GM18909 (cell line): ENCODE data around the gene NINJ1.
"Not testable (repeated sequence)": the region's sequence is repeated elsewhere in the genome, so short reads cannot be mapped to it uniquely, and the experiment has no call there.

Experiments
- ATAC-seq: cut with Tn5 transposase; IDR thresholded peaks from one replicate; pipeline ENCODE4 v1.9.1; 2021; ENCODE audit warnings: mild to moderate bottlenecking; ENCODE audit not compliant: unreplicated experiment, poor library complexity

The NINJ1 gene

GRCh38 chr9:93108291-93109041, 25.6 kb downstream of the NINJ1 start:
- no peak for ATAC-seq

- no peak for ATAC-seq
Measured at GRCh38 chr9:93107825-93108161, 26.3 kb downstream of the NINJ1 start.

- no peak for ATAC-seq
Measured at GRCh38 chr9:93107151-93107824, 26.8 kb downstream of the NINJ1 start.

GRCh38 chr9:93105620-93106019, 28.4 kb downstream of the NINJ1 start:
- ATAC-seq = no peak

DNA sequence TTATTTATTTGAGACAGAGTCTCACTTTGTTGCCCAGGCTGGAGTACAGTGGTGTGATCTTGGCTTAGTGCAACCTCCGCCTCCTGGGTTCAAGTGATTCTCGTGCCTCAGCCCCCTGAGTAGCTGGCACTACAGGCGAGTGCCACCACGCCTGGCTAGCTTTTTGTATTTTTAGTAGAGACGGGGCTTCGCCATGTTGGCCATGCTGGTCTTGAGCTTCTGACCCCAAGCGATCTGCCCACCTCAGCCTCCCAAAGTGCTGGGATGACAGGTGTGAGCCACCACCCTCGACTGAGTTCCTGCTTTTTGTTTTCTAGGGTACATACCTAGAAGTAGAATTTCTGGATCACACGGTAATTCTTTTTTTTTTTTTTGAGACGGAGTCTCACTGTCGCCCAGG, 33.0 kb downstream of the NINJ1 start:
- not testable (repeated sequence) for ATAC-seq

- ATAC-seq = no peak
Measured at GRCh38 chr9:93100276-93100636, 33.8 kb downstream of the NINJ1 start.

DNA sequence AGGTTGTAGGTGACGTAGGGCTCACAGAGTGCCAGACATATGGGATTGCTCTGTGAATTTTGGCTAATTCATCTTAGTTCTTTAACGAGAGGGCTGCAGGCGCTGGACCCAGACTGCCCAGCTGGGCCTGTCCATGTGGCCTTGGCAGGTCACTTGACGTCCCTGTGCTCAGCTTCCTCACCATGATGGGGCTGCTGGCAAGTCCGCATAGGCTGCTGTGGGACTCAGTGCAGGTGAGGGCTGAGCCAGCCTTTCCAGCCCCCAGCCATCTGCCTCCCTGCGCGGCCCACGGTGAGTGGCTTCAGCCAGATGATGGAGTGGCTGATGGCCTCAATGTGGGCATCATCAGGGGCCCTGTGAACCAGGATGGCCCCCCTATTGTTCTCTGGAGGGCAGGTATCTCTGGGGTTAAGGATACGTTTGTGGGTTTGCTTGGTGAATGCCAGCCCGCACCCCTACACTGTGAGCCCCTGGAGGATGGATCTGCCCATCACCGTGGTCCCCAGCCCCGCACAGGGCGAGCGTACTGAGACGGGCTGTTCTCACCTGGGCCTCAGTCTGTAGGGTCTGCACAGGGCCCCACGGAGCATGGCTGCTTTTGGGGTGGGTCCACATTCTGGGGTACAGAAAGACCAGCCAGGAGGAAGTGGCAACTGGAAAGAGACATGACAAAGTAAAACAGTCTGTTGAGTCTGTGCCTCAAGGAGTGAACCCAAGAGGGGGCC, 34.3 kb downstream of the NINJ1 start:
- ATAC-seq = no peak

DNA sequence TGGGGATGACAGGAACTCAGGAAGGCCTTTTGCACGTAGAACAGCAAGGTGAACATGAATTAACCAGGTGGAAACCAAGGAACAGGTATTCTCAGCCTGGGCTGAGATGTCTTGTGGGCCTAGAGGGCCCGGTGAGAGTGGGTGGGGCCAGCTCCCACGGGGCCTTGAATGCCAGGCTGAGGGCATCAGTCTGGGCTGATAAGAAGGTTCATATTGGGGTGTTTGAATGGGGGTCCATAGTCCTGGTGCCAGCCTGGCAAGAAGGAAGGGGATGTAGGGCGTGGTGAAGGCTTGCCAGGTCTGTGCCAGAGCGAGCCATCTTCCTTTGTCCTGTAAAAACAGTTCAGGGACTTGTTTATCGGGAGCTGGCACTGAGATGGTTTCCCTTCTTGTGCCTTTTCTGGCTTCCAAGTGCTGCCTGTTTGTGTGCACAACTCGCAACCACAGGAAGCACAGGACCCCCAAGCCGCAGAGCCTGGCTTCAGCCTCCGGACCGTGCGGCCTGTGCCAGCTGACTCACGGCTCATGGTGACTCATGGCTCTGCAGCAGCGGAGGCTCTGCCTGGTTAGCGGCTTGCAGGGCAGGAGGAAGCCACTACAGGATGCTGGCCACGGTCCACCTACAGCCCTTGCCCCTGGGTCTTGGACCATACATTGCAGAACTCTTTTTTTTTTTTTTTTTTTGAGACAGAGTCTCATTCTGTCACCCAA, 35.7 kb downstream of the NINJ1 start:
- ATAC-seq = no peak

DNA sequence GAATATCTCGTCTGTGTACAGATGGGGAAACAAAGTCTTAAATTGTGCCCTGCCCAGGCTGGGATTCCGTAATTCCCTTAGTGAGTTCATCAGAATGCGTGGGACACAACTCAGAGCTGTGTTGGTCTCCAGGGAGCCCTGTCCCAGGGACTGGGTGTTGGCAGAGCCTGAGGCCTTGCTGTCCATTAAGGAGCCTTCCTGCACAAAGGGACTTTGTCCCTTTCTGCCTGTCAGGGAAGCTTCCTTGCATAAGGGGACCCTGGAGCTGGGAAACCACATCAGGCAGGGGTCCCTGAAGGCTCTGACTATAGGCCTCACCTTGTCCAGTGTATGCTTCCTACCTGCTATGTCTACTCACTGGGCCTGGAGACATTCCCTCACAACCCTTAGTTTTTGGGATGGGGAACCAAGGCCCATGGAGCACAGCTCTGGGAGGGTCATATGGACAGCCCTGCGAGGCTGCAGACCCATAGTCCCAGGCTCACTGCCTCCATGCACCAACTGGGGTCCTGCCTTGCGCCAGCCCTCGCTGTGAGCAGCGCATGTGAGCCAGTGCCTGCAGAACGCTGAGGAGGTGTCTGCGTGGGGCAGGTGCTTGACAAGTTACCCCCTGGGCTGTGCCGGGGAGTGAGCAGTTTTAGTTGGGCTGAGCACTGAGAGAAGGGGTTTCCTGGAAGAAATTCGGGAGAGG, 36.4 kb downstream of the NINJ1 start:
- no peak for ATAC-seq

DNA sequence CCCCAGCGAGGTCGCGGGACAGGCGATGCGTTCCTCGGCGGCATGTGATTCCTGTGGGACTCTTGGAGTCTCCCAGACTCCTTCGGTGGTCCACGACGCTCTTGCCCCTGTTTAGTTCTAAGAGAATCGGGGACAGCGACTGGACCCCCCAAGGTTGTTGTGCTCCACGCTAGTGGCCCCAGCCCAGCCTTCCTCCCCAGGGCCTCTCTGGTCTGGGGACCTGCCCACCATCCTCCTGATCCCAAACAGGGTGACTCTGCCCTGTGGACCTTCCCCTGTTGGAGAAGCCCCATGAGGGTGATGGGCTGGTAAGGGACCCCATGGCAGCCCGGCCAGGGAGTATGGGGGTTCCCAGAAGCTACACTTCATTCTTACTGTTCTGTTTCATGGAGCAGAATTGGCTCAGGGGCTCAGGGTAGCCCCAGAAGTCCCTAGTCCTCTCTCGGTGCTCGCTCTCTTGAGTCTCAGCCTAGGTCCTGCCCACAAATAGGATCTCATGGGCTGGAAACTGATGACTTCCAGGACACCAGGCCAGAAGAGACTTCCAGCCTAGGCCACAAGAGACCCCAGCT, 37.2 kb downstream of the NINJ1 start:
- no peak for ATAC-seq

DNA sequence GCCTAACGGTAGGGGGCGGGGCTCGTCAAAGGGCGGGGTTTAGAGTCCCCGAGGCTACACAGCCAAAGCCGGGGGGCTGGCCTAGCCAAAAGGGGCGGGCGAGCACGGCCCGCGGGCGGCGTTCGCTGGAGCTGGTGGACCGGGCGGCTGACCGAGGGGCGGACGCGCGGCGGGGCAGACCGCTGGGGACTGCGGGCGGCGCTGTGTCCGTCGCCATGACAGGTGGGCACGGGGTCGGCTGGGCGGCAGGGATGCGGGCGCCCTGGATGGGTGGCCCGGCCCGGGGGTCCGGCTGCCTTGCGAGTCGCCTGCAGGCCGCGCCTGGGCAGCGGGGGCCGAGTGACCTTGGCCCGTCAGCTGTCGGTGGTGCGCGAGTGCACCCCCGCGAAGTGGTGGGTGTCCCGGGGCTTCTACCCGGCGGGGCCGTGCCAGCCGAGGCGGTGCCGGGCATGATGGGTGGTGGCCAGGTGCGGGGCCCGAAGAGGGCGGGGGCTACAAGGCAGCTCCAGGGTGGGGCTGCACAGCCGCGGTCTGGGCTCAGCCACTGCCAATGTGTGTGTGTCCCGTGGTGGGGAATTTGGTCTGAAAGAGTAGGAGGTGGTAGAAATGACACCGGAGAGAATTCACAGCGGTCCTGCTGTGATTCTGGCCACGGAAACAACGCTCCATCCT, 37.8 kb downstream of the NINJ1 start, which contains the start of gene CARD19:
Gene CARD19, plus strand, starts transcription at position 87 of the 672 bp plus-strand sequence. Its CDS starts 129 bp downstream, at position 216.
- ATAC-seq = peak; percentile 9

DNA sequence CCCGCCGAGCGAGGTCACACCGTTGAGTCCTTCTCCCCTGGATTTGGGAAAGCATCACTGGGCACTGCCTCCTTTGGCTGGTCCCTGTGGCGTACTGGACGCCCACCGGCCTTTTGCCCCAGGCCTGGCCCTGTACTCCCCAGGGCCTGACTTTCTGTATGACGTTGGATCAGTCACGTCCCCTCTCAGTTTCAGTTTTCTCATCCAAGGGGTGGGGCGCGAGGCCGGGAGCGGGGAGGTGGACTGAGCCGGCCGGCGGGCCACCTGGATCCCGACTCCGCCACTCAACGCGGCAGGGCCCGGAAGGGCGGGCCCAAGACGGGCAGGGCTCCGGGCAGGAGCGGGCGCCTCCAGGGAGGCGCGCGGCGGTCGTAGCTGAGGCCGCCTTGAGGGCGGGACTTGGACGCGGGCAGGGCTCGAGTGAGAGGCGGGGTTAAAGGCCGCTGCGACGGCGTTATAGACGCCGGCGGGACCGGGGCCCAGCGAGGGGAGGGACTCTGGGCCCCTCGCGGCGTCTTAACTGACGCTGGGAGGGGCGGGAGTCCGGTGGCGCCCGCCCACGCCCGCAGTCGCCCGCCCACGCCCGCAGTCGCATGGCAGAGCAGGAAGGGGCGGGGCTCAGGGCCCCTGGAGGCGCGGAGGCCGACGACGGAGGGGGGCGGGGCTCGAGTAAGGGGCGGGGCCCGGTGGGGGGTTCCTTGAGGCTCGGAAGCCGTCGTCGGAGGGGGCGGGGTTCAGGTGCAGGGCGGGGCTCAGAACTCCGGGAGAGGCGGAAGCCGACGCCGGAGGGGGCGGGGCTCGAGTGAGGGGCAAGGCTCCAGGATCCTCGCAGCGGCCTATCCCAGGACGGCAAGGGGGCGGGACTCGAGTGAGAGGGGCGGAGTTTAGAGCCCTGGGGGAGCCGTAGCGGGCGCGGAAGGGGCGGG, 38.6 kb downstream of the NINJ1 start:
- ATAC-seq = peak; percentile 63

DNA sequence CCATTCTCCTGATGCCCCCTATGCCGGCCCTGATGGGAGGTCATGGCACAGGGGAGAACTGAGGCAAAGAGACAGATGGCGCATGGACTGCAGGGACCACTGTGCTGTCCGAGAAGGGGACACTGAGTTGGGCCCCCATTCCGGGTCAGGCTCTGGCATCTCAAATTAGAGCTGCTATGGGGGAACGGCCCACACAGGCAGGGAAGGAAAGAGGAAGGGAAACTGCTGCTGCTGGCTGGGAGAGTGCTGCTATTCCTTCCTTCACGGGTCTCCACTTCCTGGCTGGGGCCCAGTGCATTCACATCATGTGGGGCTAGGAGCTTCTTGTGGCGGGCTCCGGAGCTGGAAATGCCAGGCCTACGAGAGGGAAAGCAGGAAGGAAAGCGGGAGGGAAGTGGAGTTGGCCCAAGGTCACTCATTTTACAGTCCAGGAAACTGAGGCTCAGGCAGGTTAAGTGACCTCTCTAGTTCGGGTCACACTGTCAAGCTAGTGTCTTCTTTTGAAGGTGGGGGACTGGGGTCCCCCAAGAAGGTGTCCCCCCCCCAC, 39.3 kb downstream of the NINJ1 start:
- no peak for ATAC-seq

DNA sequence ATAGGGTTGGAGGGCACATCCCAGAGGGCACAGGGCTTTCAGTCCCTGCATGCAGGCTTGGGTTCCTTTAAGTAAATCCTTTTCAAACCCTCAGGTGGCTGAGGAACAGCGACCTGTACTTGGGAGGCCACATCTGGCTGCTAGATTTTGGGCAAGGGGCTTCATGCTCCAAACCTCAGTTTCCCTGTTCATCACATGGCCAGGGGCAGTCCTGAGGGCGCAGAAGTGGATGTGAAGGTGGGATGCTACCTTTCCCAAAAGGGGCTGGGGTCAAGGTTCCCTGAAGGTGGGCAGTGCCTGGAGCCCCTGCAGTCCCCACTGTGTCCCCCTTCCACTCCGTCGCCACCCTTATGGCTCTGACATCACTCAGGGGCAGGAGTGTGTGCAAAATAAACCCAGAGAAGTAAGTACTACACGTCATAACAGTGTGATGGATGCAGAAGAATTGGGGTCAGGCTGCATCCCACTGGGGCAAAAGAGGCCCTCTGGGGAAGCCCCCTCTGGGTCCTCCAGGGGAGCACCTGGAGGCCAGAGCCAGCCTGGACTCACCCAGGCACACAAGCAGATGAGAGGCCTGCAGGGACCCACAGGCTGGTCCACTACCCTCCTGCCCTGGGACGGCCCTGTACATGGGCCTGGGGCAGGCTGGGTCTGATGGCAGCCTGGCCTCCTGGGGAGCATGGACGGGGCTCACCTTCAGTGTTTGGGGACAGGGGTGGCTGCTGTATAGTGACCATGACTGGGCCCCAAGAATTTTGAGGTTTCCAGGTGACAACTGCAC, 40.0 kb downstream of the NINJ1 start:
- no peak for ATAC-seq

GRCh38 chr9:93093127-93093876, 40.7 kb downstream of the NINJ1 start:
- no peak for ATAC-seq

- no peak for ATAC-seq
Measured at GRCh38 chr9:93092251-93092991, 41.6 kb downstream of the NINJ1 start.
